Stimulated activated CD8-positive, alpha-beta memory T cell treated with anti-CD3 and anti-CD28 coated beads, Interleukin-7, amount 100 ng/mL, for 4 hours (primary cell): Measurements from ENCODE around the gene SLC25A23.

Experiments used
- DNase-seq, 2 donors: peaks; one replicate each; pipeline ENCODE4 v3.0.0-alpha.2; 2020; ENCODE audit warnings: low read depth in 2 of 2

SLC25A23 gene

GRCh38 chr19:6481541-6482342 lies 22.1 kb upstream of the SLC25A23 start, which contains the start of gene DENND1C:
DENND1C (minus strand) TSS chr19:6481787; CDS start chr19:6481695, 92 bp downstream.
- DNase-seq: peak; percentile 53 to 58

DNA sequence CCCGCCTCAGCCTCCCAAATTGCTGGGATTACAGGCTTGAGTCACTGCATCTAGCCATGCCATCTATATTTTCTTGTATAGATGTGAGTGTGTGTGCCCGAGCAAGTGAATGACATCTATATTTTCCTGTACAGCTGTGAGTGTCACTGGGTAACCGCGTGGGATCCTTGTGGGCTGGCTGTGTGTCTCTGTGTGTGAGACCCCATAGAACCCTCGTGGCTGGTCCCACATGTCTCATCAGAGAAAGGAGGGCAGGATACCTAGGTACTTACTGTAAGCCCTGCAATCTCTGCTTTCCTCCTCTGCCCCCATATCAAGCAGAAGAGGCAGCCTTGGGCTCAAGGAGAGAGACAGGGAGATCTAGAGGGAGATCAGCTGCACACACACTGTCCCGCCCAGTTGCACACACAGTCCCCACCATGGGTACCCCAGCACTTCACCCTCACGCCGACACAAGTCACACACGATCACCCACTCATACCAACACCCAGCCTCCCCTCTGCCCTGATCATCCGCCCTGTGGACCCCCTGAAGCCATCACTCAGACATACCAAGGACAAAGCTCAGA lies 21.3 kb upstream of the SLC25A23 start:
- DNase-seq: peak; percentile 42 to 46

GRCh38 chr19:6479836-6480398 lies 20.3 kb upstream of the SLC25A23 start:
- DNase-seq: no peak

DNA sequence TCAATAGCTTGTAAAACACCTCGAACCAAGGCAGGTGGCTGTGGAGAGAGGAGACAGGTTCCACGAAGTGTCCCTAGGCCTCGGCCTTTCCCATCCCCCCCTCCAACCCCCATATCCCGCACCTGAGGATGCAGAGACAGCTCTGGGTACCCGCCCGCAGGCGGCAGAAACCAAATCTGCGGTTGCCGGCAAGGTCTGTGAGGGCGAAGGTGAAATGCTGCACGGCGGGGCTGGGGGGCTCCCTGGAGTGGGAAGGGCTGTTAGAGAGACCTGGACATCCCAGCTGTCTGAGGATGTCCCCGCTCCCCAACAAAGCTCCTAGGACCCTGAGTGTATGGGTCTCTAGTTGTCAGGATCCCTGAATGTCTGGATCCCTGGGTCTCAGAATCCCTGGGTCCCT lies 19.2 kb upstream of the SLC25A23 start:
- DNase-seq: no peak

GRCh38 chr19:6476896-6477431 lies 17.4 kb upstream of the SLC25A23 start:
- no peak for DNase-seq

- no peak for DNase-seq
Measured at GRCh38 chr19:6476155-6476895, 16.7 kb upstream of the SLC25A23 start.

DNA sequence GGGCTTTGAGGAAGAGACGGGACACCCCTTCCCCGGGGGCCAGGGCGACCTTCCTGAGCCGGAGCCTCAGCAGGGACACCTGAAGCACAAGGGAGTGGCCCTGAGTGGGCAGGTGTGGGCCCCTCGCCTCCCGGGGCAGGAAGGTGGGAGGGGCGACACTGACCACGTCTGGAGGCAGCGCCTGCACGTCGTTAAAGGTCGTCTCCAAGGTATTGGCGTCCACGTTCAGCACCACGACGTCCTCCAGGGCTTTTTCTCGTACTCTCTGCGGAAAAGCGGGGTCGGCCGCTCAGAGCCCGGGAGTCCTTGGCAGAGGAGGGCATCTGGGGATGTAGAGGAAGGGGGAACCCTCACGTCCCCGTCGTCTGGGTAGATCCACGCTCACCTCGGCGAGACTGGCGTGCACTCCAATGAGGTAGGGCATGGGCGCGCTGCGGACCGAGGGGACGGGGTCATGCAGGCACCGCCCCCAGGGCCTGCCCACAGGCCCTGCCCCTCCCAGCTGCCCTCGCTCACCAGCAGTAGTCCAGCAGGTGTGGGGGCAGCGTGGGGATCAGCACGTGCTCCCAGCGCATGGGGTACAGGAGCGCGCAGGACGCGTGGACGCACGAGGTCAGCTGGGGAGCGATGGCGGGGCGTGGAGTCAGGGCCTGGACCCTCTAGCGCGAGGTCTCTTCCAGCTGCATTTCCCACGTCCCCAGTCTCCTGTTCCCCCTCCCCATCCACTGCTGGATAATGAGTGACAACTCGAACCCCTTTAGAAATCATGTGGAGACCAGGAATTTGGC lies 15.9 kb upstream of the SLC25A23 start:
- DNase-seq: no peak

GRCh38 chr19:6473647-6474046 lies 14.1 kb upstream of the SLC25A23 start:
- DNase-seq: no peak

DNA sequence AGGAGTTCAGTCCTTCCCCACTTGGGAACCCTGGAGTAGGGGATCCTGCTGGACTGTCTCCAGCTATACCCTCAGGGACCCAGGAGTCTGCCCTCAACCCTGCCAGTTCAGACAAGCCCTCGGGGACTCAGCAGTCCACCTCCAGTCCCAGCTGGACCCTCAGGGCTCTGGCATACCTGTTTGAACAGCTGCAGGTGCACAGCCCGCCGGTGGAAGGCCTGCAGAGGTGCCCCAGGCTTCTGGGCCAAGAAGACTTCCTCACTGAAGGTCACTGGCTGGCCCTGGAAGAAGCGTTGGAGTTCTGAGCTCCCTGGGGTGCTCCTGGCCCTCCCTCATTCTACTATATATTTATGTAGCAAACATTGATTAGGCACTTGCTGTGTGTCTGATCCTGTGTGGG lies 13.1 kb upstream of the SLC25A23 start:
- no peak for DNase-seq

DNA sequence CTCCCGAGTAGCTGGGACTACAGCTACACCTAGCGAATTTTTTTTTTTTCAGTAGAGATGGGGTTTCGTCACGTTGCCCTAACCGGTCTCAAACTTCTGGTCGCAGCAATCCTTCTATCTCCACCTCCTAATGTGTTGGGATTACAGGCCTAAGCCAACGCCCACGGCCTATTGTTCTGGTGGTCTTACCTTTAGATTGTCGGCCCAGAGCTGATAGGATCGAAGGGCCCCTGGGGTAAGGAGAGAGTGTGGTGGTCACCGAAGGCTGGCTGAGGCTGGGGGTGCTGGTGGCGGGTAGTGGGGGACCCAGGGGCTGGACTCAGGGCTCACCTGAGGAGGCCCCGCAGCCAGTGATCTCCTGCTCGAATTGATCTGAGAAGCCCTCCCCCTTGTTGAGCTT lies 11.5 kb upstream of the SLC25A23 start:
- DNase-seq: no peak

DNA sequence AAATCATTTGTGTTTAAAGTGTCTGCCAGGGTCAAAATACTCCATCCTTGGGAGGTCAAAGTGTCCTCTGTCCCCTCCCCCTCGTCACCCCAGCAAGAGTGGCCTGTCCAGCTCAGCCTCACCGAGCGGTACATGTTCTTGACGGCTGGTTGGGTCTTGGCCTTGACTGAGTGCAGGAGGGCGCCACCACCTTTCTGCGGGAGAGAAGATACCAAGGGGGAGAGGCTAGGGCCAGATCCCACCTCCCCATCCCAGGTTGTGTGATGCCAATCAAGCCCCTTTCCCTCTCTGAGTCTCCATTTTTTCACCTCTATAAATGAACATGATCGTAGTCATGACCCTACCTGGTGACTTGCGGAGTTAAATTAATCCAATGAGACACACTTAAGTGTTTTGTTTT lies 10.6 kb upstream of the SLC25A23 start:
- DNase-seq: no peak

GRCh38 chr19:6467384-6467783 lies 7.8 kb upstream of the SLC25A23 start:
- DNase-seq: no peak

DNA sequence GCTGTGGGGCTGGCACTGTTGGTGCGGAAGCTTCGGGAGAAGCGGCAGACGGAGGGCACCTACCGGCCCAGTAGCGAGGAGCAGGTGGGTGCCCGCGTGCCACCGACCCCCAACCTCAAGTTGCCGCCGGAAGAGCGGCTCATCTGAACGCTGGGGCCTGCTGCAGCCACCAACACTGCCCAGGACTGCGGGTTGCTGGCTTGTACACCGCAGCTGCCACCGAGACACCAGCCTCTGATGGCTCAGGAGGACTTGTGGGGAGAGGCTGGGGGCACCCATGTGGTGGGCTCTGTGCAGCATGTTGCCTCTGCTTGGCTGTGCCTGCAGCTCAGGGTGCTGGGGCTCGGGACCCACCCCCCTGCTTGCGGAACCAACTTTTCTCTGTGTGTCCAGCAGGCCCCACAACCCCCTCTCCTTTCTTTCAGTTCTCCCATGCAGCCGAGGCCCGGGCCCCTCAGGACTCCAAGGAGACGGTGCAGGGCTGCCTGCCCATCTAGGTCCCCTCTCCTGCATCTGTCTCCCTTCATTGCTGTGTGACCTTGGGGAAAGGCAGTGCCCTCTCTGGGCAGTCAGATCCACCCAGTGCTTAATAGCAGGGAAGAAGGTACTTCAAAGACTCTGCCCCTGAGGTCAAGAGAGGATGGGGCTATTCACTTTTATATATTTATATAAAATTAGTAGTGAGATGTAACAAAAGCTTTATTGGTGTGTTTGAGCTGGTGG lies 7.1 kb upstream of the SLC25A23 start:
- no peak for DNase-seq

DNA sequence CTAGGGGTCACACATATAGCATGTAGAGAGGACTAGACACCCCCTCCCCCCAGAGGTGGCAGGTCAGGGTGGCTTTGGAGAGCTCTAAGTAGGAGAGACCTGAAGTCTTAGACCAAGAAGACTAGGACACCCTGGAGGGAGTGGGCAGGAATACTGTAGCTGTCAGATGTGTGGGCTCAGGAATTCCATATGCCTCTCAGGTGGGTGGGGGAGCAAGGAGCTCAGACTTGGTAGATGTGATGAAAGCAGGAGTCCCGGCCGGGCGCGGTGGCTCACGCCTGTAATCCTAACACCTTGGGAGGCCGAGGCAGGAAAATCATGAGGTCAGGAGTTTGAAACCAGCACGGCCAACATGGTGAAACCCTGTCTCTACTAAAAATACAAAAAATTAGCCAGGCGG lies 6.1 kb upstream of the SLC25A23 start:
- no peak for DNase-seq

DNA sequence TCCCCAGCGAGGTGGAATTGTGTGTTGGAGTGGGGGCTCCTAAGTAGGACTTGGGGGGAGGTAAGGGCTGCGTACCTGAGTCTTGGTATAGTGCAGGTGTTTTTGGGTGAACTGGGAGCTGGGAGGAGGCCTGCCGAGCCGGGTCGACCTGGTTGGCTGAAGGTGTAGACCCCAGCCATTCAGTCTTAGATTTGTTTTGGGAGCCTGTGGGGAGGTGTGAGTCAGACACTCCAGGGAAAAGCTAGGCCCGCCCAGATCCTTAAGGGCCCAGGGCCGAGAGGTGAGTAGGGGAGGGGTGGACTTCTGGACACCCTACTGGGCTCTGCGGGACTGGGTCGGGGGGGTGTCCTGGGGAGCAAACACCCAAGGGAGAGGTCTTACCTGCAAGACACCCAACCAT lies 5.4 kb upstream of the SLC25A23 start:
- no peak for DNase-seq

DNA sequence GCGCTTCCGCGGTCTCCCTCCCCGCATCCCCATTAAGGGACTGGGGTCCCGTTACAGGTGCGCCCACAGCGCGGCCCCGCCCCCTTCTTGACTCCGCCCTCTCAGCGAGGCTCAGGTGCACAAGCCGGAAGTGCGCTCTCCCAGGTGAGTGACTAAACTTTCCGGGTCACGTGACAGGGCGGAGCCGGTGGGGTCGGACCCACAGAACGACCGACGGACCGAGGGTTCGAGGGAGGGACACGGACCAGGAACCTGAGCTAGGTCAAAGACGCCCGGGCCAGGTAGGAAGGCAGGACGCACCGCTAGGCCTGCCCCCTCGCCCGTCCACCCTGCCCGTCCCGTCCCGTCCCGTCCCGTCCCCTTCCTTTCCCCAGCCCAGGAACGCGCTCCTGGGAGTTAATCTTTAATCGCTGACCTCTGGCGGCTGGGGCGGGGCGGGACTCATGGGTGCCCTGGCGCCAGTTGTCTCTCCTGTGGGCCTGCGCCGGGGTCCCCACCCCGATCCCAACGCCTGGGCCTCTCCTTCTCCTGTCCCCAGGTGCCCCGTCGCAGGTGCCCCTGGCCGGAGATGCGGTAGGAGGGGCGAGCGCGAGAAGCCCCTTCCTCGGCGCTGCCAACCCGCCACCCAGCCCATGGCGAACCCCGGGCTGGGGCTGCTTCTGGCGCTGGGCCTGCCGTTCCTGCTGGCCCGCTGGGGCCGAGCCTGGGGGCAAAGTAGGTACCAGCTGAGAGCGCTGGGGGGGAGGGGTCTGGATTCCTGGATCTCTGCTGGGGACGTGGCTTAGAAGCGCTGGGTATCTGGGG lies 4.7 kb upstream of the SLC25A23 start, which contains the start of gene CRB3:
TSS of gene CRB3 (plus strand) at position 202 of the 804 bp plus-strand sequence. CDS start at position 633, 431 bp downstream.
- no peak for DNase-seq

DNA sequence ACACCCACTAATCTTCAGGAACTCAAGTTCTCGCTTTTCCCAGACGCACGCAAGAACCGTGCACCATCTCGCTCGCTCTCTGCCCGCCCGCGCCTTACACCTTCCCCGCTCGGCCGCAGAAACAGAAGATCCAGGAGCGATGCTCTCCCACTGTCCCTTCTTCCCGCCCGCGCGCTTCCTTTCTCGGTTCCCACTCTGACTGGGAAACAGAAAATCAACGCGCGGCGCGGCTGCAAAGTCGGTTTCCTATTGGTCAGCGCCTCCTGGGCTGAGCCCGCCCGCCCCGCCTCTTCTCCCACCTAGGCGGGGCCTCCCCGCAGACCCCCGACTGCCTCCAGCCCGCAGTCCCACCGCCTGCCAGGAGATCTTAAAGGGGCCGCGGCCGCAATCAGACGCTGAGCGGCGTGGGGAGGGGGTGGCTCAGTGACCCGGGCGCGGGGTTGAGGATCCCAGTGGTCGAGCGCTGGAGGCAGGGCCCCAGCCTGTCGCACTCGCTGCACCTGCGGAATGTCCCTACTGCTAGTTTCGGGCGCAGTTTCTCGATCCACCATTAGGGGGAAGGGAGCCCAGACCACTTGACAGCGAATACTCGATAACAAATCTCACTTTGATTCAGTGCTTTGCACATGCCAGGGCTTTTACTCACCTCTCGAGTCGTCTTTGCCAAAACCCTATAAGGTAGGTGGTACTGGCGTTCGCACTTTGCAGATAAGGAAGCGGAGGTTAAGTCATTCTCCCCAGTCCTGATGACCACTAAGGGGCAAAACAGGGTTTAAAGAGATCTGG lies 700 bp upstream of the SLC25A23 start:
- peak; percentile 94 for DNase-seq

DNA sequence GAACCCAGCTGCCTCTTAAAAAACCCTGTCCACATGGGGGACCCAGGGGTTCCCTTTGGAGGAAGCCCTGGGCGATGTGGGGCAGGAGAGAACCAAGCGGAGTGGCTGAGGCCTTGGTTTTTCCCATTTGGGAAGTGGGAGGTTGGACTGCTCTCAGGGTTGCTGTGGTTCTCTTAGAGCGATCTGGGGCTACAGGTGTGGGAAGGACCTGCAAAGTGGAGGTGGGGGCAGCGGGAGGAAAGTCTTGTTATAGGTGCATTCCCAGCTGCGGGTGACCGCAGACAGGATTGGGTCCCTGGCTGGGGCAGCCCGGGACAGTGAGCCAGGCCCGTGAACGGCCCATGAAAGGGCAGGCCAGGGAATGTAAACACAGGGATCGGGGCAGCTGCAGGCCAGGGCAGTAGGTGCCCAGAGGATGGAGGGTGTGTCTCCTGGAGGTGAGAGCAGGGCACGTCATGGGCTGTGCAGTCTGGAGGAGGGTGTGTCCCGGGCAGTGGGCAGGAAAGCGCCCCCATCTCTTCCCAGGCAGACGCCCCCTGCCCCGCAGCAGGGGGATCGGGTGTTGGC lies 814 bp downstream of the SLC25A23 start:
- DNase-seq: no peak
